SK-N-SH (cell line): ENCODE measurements around the gene NEGR1. TPM values are rescaled to one million over a fixed set of nuclear protein-coding genes. Genes with fewer than 3 reads are reported as not detected.

Experiments
- CTCF ChIA-PET: fragments of 300-600, 350-600 bp; formaldehyde crosslinking; extraction: SDS; loops from one replicate; lab custom pipeline; 2021; lab: Yijun Ruan, JAX
- POLR2A ChIA-PET: fragments of 350-600 bp; sonication (Branson Sonifier 250); formaldehyde crosslinking; extraction: SDS; loops from one replicate; lab custom pipeline; 2020; ENCODE audit warnings: antibody characterized with exemption, inconsistent platforms; lab: Yijun Ruan, JAX
- DNase-seq: peaks from one replicate; pipeline ENCODE4 v3.0.0; 2012
- H2AFZ ChIP-seq: fragments of 200-600 bp; sonication (generic); 2 replicates; pipeline ENCODE4 v1.8.1; 2016; ENCODE audit warnings: antibody characterized with exemption, mild to moderate bottlenecking, low read depth
- H3F3A ChIP-seq: fragments of 200-600 bp; sonication (generic); replicated peaks from 2 replicates; pipeline ENCODE3; 2016; ENCODE audit warnings: antibody characterized with exemption, mild to moderate bottlenecking; ENCODE audit not compliant: insufficient read depth
- H3K27ac ChIP-seq, 2 experiments: fragments of 200-500 bp in 1 of 2; fragments of 200-600 bp in 1 of 2; sonication (Bioruptor generic) in 1 of 2; sonication (generic), shearing (Covaris generic) in 1 of 2; 2 replicates each; pipeline versions ENCODE4 v1.5.1 to v1.6.1; 2014 to 2016; ENCODE audit warnings: low read depth in 2 of 2, inconsistent platforms in 1 of 2, low read length in 1 of 2, mild to moderate bottlenecking in 1 of 2, mixed read lengths in 1 of 2
- H3K27me3 ChIP-seq: fragments of 200-600 bp; sonication (generic), shearing (Covaris generic); 2 replicates; pipeline ENCODE4 v1.6.1; 2016; ENCODE audit warnings: mixed run types; ENCODE audit not compliant: insufficient read depth
- H3K36me3 ChIP-seq, 2 experiments: fragments of 200-500 bp in 1 of 2; fragments of 200-600 bp in 1 of 2; sonication (Bioruptor generic) in 1 of 2; sonication (generic) in 1 of 2; replicated peaks in 1 of 2; 2 replicates each; pipeline versions ENCODE3 to v1.5.1; 2014 to 2016; ENCODE audit warnings: low read length in 1 of 2, mild to moderate bottlenecking in 1 of 2; ENCODE audit not compliant: insufficient read depth in 2 of 2, control insufficient read depth in 1 of 2
- H3K4me1 ChIP-seq, 2 experiments: fragments of 200-500 bp in 1 of 2; fragments of 200-600 bp in 1 of 2; sonication (Bioruptor generic) in 1 of 2; sonication (generic), shearing (Covaris generic) in 1 of 2; 2 replicates each; pipeline versions ENCODE4 v1.5.1 to v1.6.1; 2014 to 2016; ENCODE audit warnings: low read depth in 1 of 2, low read length in 1 of 2, mixed run types in 1 of 2; ENCODE audit not compliant: insufficient read depth in 2 of 2, control insufficient read depth in 1 of 2
- H3K4me2 ChIP-seq: fragments of 200-600 bp; sonication (generic), shearing (Covaris generic); 2 replicates; pipeline ENCODE4 v1.6.1; 2017; ENCODE audit warnings: mixed run types
- H3K4me3 ChIP-seq, 2 experiments: fragments of 200-500 bp in 1 of 2; fragments of 200-600 bp in 1 of 2; sonication (Bioruptor generic) in 1 of 2; sonication (generic), shearing (Covaris generic) in 1 of 2; 2 replicates each; pipeline versions ENCODE4 v1.5.1 to v1.8.1; 2014 to 2016; ENCODE audit warnings: low read depth in 2 of 2, inconsistent platforms in 1 of 2, low read length in 1 of 2, mild to moderate bottlenecking in 1 of 2, mixed read lengths in 1 of 2, moderate library complexity in 1 of 2
- H3K79me2 ChIP-seq: fragments of 200-600 bp; sonication (generic); 2 replicates; pipeline ENCODE4 v1.8.1; 2017; ENCODE audit warnings: mild to moderate bottlenecking; ENCODE audit not compliant: insufficient read depth
- H3K9ac ChIP-seq: fragments of 200-600 bp; sonication (generic); 2 replicates; pipeline ENCODE4 v1.6.1; 2017; ENCODE audit warnings: mixed run types
- H3K9me2 ChIP-seq: fragments of 200-600 bp; sonication (generic); 2 replicates; pipeline ENCODE4 v1.6.1; 2017; ENCODE audit warnings: mixed run types
- H3K9me3 ChIP-seq: fragments of 200-600 bp; sonication (generic); 2 replicates; pipeline ENCODE4 v1.6.1; 2017; ENCODE audit warnings: mixed run types, mild to moderate bottlenecking, moderate library complexity
- H4K20me1 ChIP-seq: fragments of 200-600 bp; sonication (generic); 2 replicates; pipeline ENCODE4 v1.6.1; 2017; ENCODE audit warnings: mild to moderate bottlenecking, mixed run types; ENCODE audit not compliant: insufficient read depth
- FOSL2 ChIP-seq: IDR thresholded peaks from 2 replicates; pipeline ENCODE4 v1.4.0; 2012; ENCODE audit warnings: low read depth, mild to moderate bottlenecking, moderate library complexity, borderline replicate concordance
- FOXM1 ChIP-seq: IDR thresholded peaks from 2 replicates; pipeline ENCODE4 v1.4.0; 2012; ENCODE audit warnings: low read depth, mild to moderate bottlenecking
- GABPA ChIP-seq: IDR thresholded peaks from 2 replicates; pipeline ENCODE4 v1.4.0; 2012; ENCODE audit warnings: low read depth, mild to moderate bottlenecking
- IRF3 ChIP-seq: fragments of 150-350 bp; IDR thresholded peaks from 2 replicates; pipeline ENCODE4 v1.6.1; 2016; ENCODE audit warnings: mild to moderate bottlenecking, low read depth, low read length
- JUND ChIP-seq: IDR thresholded peaks from 2 replicates; pipeline ENCODE4 v1.4.0; 2012
- MAX ChIP-seq: IDR thresholded peaks from 2 replicates; pipeline ENCODE4 v1.4.0; 2012; ENCODE audit warnings: low read depth
- MEF2A ChIP-seq: IDR thresholded peaks from 2 replicates; pipeline ENCODE4 v1.4.0; 2012; ENCODE audit warnings: low read depth, borderline replicate concordance
- PBX3 ChIP-seq: IDR thresholded peaks from 2 replicates; pipeline ENCODE4; 2012
- POLR2AphosphoS5 ChIP-seq: IDR thresholded peaks from 2 replicates; pipeline ENCODE4 v1.6.1; 2012; ENCODE audit warnings: low read depth, low read length
- RAD21 ChIP-seq: IDR thresholded peaks from 2 replicates; pipeline ENCODE4 v1.6.1; 2012; ENCODE audit warnings: mild to moderate bottlenecking, low read length
- RCOR1 ChIP-seq: fragments of 150-350 bp; IDR thresholded peaks from 2 replicates; pipeline ENCODE4 v1.6.1; 2017; ENCODE audit warnings: antibody characterized with exemption, low read length
- REST ChIP-seq: IDR thresholded peaks from 2 replicates; pipeline ENCODE4 v1.6.1; 2012; ENCODE audit warnings: mild to moderate bottlenecking, low read depth, low read length, moderate library complexity
- RFX5 ChIP-seq: IDR thresholded peaks from 2 replicates; pipeline ENCODE4 v1.6.1; 2012; ENCODE audit warnings: mild to moderate bottlenecking, improper control_type of control experiment, low read length
- TAF1 ChIP-seq: IDR thresholded peaks from 2 replicates; pipeline ENCODE4 v1.6.1; 2012; ENCODE audit warnings: low read depth, mild to moderate bottlenecking, low read length, moderate library complexity, borderline replicate concordance
- TCF12 ChIP-seq: IDR thresholded peaks from 2 replicates; pipeline ENCODE4 v1.4.0; 2012
- TEAD4 ChIP-seq: IDR thresholded peaks from 2 replicates; pipeline ENCODE4 v1.4.0; 2012; ENCODE audit warnings: mild to moderate bottlenecking, borderline replicate concordance; ENCODE audit not compliant: insufficient read depth
- WGBS: methylation state at CpG from one replicate; pipeline ENCODE4 v1.1.6; 2017; ENCODE audit warnings: low lambda C conversion rate; 5-methylcytosine and 5-hydroxymethylcytosine counted together
- polyA plus RNA-seq, 3 experiments: library from polyadenylated mRNA; depleted of rRNA; stranded (reverse); fragments of >200 nt; gene quantifications; 2 replicates each; pipeline ENCODE4 v1.2.3, GENCODE V29; 2012
- TF ChIP-seq, protein P1 (sequence below): fragments of 150-350 bp; IDR thresholded peaks from 2 replicates; pipeline ENCODE4 v1.6.1; 2017; ENCODE audit warnings: antibody characterized with exemption, low read length, low read depth, borderline replicate concordance

Gene NEGR1
- polyA plus RNA-seq, 1 of the 3 experiments (the other 2 are of a cell fraction) = 0.21 TPM

DNA sequence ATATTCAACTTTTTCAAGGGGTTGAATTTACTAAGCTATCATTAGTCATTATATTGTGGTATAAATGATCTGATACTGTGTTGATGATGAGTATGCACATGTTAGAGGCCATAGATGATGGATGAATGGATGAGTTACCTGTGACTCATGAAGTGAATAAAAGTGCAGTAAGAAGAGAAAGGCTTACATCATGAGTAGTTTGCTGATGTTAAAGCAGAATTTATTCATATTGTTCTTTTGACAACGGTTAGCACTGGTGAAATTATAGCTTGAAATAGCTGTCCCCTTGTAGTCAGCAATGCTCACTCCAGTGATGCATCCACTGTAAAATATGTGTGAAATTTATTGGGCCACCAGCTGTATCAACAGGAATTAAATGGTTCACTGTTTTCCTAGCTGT, 660.6 kb downstream of the NEGR1 start:
- H3K9ac ChIP-seq = no peak overlapping the region
- no peak overlapping the region for H3K4me3 ChIP-seq
- no peak for TF ChIP-seq GABPA
- TF ChIP-seq, protein P1, sequence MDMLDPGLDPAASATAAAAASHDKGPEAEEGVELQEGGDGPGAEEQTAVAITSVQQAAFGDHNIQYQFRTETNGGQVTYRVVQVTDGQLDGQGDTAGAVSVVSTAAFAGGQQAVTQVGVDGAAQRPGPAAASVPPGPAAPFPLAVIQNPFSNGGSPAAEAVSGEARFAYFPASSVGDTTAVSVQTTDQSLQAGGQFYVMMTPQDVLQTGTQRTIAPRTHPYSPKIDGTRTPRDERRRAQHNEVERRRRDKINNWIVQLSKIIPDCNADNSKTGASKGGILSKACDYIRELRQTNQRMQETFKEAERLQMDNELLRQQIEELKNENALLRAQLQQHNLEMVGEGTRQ = no peak
- TF ChIP-seq JUND = peak; percentile 25
- TF ChIP-seq RFX5 = no peak
- TF ChIP-seq PBX3 = 0 out of 2 replicates have a peak, but pooled peaks have one; percentile 33
- TF ChIP-seq MEF2A = no peak
- peak; percentile 49; the same call in 1 of the 2 replicates for TF ChIP-seq FOSL2
- TF ChIP-seq POLR2AphosphoS5 = no peak
- TF ChIP-seq TEAD4 = no peak
- no peak for TF ChIP-seq RCOR1
- no peak for TF ChIP-seq MAX
- no peak for TF ChIP-seq RAD21
- TF ChIP-seq TCF12 = 0 out of 2 replicates have a peak, but pooled peaks have one; percentile 11
- no peak for TF ChIP-seq FOXM1
- H3K9me2 ChIP-seq = no peaks in the 10 kb centered on the region
- ChIA-PET POLR2A (no interaction called here), CTCF (interaction anchor here (0.9 kb wide), 1 partner anchor 32 kb away, joined by 3 read pairs; no protein-coding TSS in a partner anchor)
- H3K27me3 ChIP-seq = no peaks in the 10 kb centered on the region
- no peaks in the 10 kb centered on the region for H3K4me1 ChIP-seq
- no peaks in the 10 kb centered on the region for H3F3A ChIP-seq
- H3K9me3 ChIP-seq = no peaks in the 10 kb centered on the region
- DNase-seq = no peak
- no peak overlapping the region for H2AFZ ChIP-seq
- no peaks in the 10 kb centered on the region for H4K20me1 ChIP-seq
- H3K27ac ChIP-seq = no peak overlapping the region
- H3K79me2 ChIP-seq = no peaks in the 10 kb centered on the region
- no peak overlapping the region for H3K4me2 ChIP-seq
- no peaks in the 10 kb centered on the region for H3K36me3 ChIP-seq
- WGBS = 0% methylated on average over 1 of the region's 1 CpG

- WGBS = 48% methylated on average over 3 of the region's 3 CpGs
- TF ChIP-seq REST (no peak), FOSL2 (no peak), IRF3 (no peak), RCOR1 (no peak), TAF1 (no peak)
- no peak for DNase-seq
- Histone ChIP-seq H2AFZ (no peak overlapping the region), H3K4me2 (no peak overlapping the region), H3K9me2 (no peaks in the 10 kb centered on the region), H4K20me1 (no peaks in the 10 kb centered on the region), H3K27ac (no peak overlapping the region), H3K36me3 (no peaks in the 10 kb centered on the region), H3K4me1 (no peaks in the 10 kb centered on the region), H3K9ac (no peak overlapping the region), H3K27me3 (no peaks in the 10 kb centered on the region), H3F3A (no peaks in the 10 kb centered on the region), H3K9me3 (no peaks in the 10 kb centered on the region), H3K4me3 (no peak overlapping the region), H3K79me2 (no peaks in the 10 kb centered on the region)
- POLR2A ChIA-PET = no interaction called here
- CTCF ChIA-PET = no interaction called here
Measured at GRCh38 chr1:71618766-71619530, 663.4 kb downstream of the NEGR1 start.
